T-helper 17 cell (primary cell): Measurements from ENCODE around the gene RIMS4. TPM values are rescaled to one million over a fixed set of nuclear protein-coding genes. Genes with fewer than 3 reads are reported as not detected.
"Not testable (repeated sequence)": the region's sequence is repeated elsewhere in the genome, so short reads cannot be mapped to it uniquely, and the experiment has no call there.

Experiments used
- ATAC-seq: fragments of 150-1000 bp; cut with Tn5 transposase; 2 replicates; pipeline ENCODE4 v1.10.0; 2021; ENCODE audit warnings: mild to moderate bottlenecking, moderate library complexity
- DNase-seq, 3 donors: peaks; one replicate each; pipeline versions ENCODE4 v3.0.0 to v3.0.0-alpha.2; 2020 to 2021
- H3K9me3 ChIP-seq: one replicate; pipeline ENCODE4 v1.7.0; 2013; ENCODE audit warnings: low read length, mild to moderate bottlenecking; ENCODE audit not compliant: control insufficient read depth, poor library complexity, severe bottlenecking
- H3K27ac Mint-ChIP-seq: one replicate; pipeline ENCODE4 v1.8.0; 2022; ENCODE audit warnings: mild to moderate bottlenecking, moderate library complexity, mixed read lengths
- H3K27me3 Mint-ChIP-seq: one replicate; pipeline ENCODE4 v1.8.0; 2022; ENCODE audit warnings: mixed read lengths
- H3K36me3 Mint-ChIP-seq: one replicate; pipeline ENCODE4 v1.8.0; 2022; ENCODE audit warnings: low read depth, mixed read lengths
- H3K4me1 Mint-ChIP-seq: one replicate; pipeline ENCODE4 v1.8.0; 2022; ENCODE audit warnings: mild to moderate bottlenecking, mixed read lengths
- H3K4me3 Mint-ChIP-seq: one replicate; pipeline ENCODE4 v1.8.0; 2022; ENCODE audit warnings: mild to moderate bottlenecking, moderate library complexity, mixed read lengths
- total RNA-seq, 4 donors: library from RNA in 2 of 4; stranded (reverse) in 2 of 4; gene quantifications; one replicate each; pipeline ENCODE4 v1.2.3 and lab custom pipeline; 2022 to 2026

The RIMS4 gene
- total RNA-seq, 2 donors from 2014 or later, result not detected

DNA sequence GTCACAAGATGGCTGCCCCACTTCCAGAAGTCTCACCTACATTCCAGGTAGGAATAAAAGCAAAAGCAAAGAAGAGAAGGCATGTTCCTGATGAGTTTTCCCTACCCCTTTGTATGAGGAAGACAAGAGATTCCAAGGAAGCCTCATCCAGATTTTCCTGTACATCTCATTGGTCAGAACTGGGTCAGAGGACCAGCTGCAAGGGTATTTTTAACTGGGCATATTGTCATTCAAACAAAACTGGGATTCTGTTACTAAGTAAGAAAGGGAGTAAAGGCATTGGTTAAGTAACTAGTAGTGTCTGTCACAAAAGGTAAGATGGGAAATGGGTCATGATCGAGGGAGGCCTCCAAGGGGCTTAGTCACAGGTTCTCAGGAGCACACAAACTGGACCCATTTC is 28.2 kb upstream of the RIMS4 start:
- no peak overlapping the region for H3K27ac Mint-ChIP-seq
- ATAC-seq (no peak), DNase-seq (no peak)
- H3K27me3 Mint-ChIP-seq, result peaks cover 17% of the 10 kb centered on the region
- H3K36me3 Mint-ChIP-seq, result no peaks in the 10 kb centered on the region
- no peaks in the 10 kb centered on the region for H3K4me1 Mint-ChIP-seq
- no peaks in the 10 kb centered on the region for H3K9me3 ChIP-seq
- no peak overlapping the region for H3K4me3 Mint-ChIP-seq

DNA sequence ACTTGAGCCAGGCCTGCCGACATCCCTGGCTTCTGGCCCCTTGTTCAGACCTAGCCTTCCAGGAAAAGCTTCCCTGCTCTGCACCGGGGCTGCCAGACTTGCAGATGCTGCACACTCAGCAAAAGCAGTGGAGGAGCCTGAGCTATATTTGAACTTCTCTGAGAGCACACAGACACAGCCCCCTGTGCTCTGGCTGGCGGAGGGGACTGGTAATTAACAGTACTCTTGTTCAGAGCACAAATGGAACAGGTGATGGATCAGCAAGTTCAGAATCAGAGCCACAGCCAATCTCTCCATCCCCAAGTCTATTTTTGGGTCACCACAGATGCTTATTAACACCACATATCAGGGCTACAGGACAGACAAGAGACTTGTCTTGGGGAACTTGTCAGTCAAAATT is 27.6 kb upstream of the RIMS4 start:
- no peak for DNase-seq
- no peaks in the 10 kb centered on the region for H3K4me1 Mint-ChIP-seq
- H3K27ac Mint-ChIP-seq, result no peak overlapping the region
- H3K4me3 Mint-ChIP-seq, result no peak overlapping the region
- H3K9me3 ChIP-seq, result no peaks in the 10 kb centered on the region
- ATAC-seq, result no peak
- H3K36me3 Mint-ChIP-seq, result no peaks in the 10 kb centered on the region
- peaks cover 11% of the 10 kb centered on the region for H3K27me3 Mint-ChIP-seq

DNA sequence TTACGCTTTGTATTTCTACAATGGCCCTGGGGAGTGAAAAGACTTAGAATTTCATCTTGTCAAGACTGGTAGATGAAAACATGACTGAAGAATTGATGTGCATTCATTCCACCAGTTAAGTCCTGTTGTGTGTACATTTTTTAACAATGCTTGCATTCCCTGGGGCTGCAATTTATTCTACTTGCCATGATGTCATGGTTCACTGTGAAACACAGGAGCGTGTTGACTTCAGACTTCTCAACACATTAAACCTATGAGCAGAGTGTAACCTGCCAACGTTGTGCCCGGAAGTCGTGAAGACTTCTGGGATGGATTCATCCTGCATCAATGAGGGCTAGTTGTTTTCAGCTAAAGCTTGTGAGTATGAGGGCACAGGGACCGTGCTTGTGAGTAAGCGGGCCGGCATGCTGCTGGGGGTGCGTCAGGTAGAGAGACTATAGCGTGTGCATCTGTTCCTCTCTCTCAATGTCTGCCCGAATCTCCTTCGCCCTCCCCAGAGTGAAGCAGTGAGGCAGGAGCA is 26.3 kb upstream of the RIMS4 start:
- H3K27me3 Mint-ChIP-seq, result peaks cover 10% of the 10 kb centered on the region

DNA sequence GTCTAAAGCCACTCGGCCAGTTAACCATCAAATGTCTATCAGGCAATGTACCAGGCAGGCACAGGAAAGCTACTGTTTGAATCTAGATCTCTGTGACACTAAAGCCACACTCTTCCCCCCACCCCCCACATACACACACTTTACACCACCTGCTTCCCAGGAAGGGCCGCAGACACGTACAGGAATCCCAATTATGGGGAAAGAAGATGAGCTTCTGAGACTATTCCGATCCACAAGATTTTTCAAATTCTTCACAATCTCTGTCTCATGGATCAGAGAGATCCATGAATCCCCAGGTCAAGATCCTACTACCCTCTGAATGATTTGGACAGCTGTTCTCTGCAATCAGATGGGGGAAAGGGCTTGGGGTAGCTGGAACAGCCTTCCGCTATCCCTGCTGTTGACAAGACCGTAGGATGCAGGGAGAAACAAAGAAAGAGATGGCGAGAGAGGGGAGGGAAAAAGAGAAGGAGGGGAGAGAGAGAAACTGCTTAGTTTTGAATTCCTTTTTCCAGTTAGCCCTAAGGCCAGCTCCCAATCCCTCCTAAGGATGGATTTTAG is 25.4 kb upstream of the RIMS4 start:
- no peaks in the 10 kb centered on the region for H3K9me3 ChIP-seq
- no peaks in the 10 kb centered on the region for H3K36me3 Mint-ChIP-seq
- H3K4me3 Mint-ChIP-seq, result no peak overlapping the region
- DNase-seq, result no peak
- H3K27ac Mint-ChIP-seq, result no peak overlapping the region
- ATAC-seq, result no peak
- peaks cover 15% of the 10 kb centered on the region for H3K27me3 Mint-ChIP-seq
- H3K4me1 Mint-ChIP-seq, result no peaks in the 10 kb centered on the region

More for the DNA sequence above, 26.3 kb upstream of the RIMS4 start:
- ATAC-seq, result no peak
- H3K36me3 Mint-ChIP-seq, result no peaks in the 10 kb centered on the region
- no peaks in the 10 kb centered on the region for H3K9me3 ChIP-seq
- H3K4me3 Mint-ChIP-seq, result no peak overlapping the region
- H3K4me1 Mint-ChIP-seq, result no peaks in the 10 kb centered on the region
- DNase-seq, result no peak
- no peak overlapping the region for H3K27ac Mint-ChIP-seq

DNA sequence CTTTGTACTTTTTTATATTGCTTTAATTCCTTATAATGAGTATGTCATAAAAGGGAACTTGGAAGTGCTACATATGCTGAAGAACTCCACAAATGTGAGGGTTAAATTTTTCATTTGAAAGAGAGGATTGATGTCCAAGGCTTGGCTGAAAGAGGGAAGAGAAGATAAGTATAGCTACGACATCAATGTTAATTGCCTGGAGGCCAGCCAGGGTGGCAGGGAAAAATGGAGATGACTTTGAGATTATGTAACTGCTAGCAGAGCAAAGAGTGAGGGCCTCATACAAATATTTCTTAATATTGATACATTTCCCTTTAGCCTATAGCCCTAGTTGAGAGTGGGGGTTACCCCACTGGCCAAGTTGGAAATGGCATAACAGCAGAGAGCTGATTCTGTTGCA is 24.8 kb upstream of the RIMS4 start:
- Mint-ChIP-seq H3K27ac (no peak overlapping the region), H3K36me3 (no peaks in the 10 kb centered on the region), H3K27me3 (peaks cover 18% of the 10 kb centered on the region), H3K4me1 (no peaks in the 10 kb centered on the region), H3K4me3 (no peak overlapping the region)
- no peak for ATAC-seq
- DNase-seq, result no peak
- H3K9me3 ChIP-seq, result no peaks in the 10 kb centered on the region

DNA sequence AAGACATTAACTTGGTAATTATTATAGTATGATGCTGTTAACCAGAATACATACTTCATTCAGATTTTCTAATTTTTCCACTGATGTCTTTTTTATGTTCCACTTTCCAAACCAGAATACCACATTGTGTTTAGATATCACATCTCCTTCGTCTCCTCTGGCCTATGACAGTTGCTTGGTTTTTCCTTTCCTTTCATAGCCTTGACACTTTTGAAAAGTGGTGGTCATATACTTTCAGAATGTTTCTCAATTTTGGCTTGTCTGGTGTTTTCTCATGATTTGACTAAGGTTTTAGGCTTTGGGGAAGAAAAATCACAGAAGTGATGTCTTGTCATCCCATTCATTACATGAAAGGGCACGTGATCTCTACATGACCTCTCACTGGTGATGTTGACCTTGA is 24.3 kb upstream of the RIMS4 start:
- H3K27me3 Mint-ChIP-seq, result peaks cover 20% of the 10 kb centered on the region
- no peak overlapping the region for H3K27ac Mint-ChIP-seq
- no peaks in the 10 kb centered on the region for H3K36me3 Mint-ChIP-seq
- ATAC-seq (no peak), DNase-seq (no peak)
- no peaks in the 10 kb centered on the region for H3K9me3 ChIP-seq
- H3K4me3 Mint-ChIP-seq, result no peak overlapping the region
- H3K4me1 Mint-ChIP-seq, result no peaks in the 10 kb centered on the region

DNA sequence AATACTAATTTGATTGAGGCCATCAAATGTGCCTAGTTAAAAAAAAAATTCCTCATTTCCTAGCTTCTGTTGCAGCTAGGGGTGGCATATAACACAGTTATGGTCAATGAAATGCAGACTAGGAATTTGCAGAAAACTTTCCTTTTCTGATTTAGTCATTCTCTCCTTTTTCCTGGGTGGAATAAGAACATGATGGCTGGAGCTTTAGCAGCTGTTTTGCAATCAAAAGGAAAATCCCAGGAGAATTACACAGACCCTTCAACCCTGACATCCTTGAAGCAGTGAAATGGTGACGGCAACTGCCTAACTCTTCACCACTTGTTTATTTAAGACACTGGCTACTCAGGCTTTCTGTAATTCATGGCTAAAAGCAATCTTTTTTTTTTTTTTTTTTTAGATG is 23.1 kb upstream of the RIMS4 start:
- no peaks in the 10 kb centered on the region for H3K9me3 ChIP-seq
- H3K27me3 Mint-ChIP-seq, result peaks cover 31% of the 10 kb centered on the region
- no peak overlapping the region for H3K4me3 Mint-ChIP-seq
- H3K36me3 Mint-ChIP-seq, result no peaks in the 10 kb centered on the region
- H3K4me1 Mint-ChIP-seq, result no peaks in the 10 kb centered on the region
- ATAC-seq, result no peak
- no peak overlapping the region for H3K27ac Mint-ChIP-seq
- DNase-seq, result no peak

DNA sequence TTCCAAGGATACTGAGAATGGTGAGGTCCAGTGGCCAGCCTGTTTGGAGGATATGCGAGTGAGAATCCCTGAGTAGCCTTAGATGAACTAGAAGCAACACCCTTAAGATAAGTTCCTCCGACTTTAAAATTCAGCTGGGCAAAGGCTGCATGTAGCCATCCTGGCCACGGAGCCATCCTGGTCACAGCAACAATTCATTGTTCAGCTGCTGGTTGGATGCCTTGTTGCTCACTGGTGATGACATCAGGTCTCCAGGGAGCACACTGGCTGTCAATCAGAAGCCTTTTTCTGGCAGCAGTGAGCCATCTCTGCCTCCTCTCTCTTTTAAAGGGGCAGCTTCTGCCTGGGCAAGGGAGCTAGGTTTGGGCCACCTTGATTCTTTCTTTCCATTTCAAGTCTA is 22.4 kb upstream of the RIMS4 start:
- H3K4me3 Mint-ChIP-seq, result no peak overlapping the region
- ATAC-seq (no peak), DNase-seq (no peak)
- peaks cover 37% of the 10 kb centered on the region for H3K27me3 Mint-ChIP-seq
- no peaks in the 10 kb centered on the region for H3K4me1 Mint-ChIP-seq
- no peaks in the 10 kb centered on the region for H3K36me3 Mint-ChIP-seq
- no peaks in the 10 kb centered on the region for H3K9me3 ChIP-seq
- H3K27ac Mint-ChIP-seq, result no peak overlapping the region

DNA sequence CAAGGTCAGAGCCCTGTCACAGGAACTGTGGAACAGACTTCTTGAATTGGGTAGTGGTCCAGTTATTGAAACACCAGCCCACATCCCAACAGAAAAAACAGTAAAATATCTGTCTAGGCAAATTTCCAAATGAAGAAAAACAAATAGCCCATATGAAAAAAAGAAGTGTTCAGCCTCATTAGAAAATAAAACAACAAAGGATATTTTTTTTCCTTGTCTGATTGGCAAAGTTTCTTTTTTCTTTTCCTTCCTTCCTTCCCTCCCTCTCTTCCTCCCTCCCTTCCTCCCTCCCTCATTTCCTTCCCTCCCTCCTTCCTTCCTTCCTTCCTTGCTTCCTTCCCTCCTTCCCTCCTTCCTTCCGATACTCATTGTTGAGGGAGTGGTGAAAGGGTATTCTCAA is 20.6 kb upstream of the RIMS4 start:
- ATAC-seq, result no peak
- H3K9me3 ChIP-seq, result no peaks in the 10 kb centered on the region
- Mint-ChIP-seq H3K4me3 (no peak overlapping the region), H3K36me3 (no peaks in the 10 kb centered on the region), H3K27ac (no peak overlapping the region), H3K4me1 (no peaks in the 10 kb centered on the region), H3K27me3 (peaks cover 44% of the 10 kb centered on the region)
- DNase-seq, result no peak

DNA sequence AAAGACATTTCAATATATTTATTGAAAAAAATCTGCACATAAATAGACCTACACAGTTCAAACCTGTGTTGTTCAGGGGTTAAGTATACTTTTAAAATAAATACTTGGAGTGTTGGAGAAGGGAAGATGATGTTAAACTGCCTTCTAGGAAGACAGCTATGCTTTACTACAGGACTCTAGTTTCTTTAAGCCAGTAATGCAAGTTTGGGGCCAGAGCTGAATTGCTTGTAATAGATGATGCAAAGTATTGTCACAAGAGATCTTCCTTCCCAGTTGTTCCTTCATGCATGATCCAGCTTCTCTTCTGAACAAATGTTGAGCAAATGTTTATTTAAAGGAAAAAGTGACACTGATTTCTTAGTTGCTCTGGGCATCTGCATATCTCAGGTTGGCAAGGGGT is 20.2 kb upstream of the RIMS4 start:
- no peaks in the 10 kb centered on the region for H3K4me1 Mint-ChIP-seq
- H3K27me3 Mint-ChIP-seq, result peaks cover 44% of the 10 kb centered on the region
- no peak overlapping the region for H3K27ac Mint-ChIP-seq
- no peak for ATAC-seq
- no peak overlapping the region for H3K4me3 Mint-ChIP-seq
- H3K36me3 Mint-ChIP-seq, result no peaks in the 10 kb centered on the region
- no peaks in the 10 kb centered on the region for H3K9me3 ChIP-seq
- no peak for DNase-seq

DNA sequence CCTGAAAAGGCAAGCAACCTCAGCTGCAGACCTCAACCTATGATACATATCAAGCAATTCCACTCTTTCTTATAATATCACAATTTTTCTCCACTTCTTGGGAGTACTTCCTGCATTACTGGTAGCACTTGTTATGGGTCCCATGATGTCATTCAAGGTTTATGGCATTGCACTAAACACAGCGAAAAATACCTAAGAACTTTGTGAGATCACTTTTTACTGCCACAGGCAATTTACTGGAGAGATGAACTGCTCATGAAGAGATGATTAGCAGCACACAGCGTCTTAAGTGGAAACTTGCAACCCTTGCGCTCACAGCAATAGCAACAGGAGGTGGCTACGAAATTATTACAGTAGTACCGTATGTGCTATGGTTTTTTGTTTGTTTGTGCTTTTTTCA is 19.3 kb upstream of the RIMS4 start:
- Mint-ChIP-seq H3K27me3 (peaks cover 44% of the 10 kb centered on the region), H3K36me3 (no peaks in the 10 kb centered on the region), H3K4me1 (no peaks in the 10 kb centered on the region), H3K4me3 (no peak overlapping the region), H3K27ac (no peak overlapping the region)
- no peaks in the 10 kb centered on the region for H3K9me3 ChIP-seq
- DNase-seq (no peak), ATAC-seq (no peak)

DNA sequence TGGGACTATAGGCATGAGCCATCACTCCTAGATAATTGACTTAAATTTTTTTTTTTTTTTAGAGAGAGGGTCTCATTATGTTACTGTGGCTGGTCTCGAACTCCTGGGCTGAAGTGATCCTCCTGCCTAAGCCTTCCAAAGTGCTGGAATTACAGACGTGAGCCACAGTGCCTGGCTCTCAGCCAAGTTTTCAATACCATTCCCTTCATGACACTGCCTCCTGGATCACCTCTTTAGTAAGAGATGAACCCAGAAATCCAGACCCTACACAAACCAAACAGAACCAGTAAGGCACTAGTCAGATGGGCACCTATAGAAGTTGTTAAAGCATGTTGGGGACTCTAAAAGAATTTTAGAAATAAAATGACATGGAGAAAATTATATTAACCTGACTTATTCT is 18.3 kb upstream of the RIMS4 start:
- Mint-ChIP-seq H3K4me1 (no peaks in the 10 kb centered on the region), H3K27ac (no peak overlapping the region), H3K4me3 (no peak overlapping the region), H3K27me3 (peaks cover 44% of the 10 kb centered on the region), H3K36me3 (no peaks in the 10 kb centered on the region)
- no peaks in the 10 kb centered on the region for H3K9me3 ChIP-seq
- ATAC-seq (no peak), DNase-seq (no peak)

DNA sequence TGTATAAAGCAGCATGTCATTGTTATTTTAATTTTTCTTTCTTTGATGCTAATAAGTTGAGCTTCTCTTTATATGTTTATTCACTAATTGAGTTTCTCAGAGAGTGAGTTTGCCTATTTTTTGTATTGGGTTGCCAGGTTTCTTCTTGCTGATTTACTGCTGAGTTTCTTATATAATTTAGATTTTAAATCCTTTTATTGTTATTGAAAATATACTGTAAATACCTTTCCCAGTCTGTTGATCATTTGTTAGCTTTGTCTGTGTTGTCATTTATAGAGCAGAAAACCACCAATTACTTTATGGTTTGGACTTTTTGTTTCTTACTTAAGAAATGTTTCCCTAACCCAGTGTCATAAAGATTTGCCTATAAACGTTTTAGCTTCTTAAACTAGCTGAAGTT is 17.1 kb upstream of the RIMS4 start:
- no peak overlapping the region for H3K4me3 Mint-ChIP-seq
- H3K36me3 Mint-ChIP-seq, result no peaks in the 10 kb centered on the region
- H3K27ac Mint-ChIP-seq, result no peak overlapping the region
- H3K4me1 Mint-ChIP-seq, result no peaks in the 10 kb centered on the region
- ATAC-seq, result no peak
- no peaks in the 10 kb centered on the region for H3K9me3 ChIP-seq
- DNase-seq, result no peak
- H3K27me3 Mint-ChIP-seq, result peaks cover 45% of the 10 kb centered on the region

DNA sequence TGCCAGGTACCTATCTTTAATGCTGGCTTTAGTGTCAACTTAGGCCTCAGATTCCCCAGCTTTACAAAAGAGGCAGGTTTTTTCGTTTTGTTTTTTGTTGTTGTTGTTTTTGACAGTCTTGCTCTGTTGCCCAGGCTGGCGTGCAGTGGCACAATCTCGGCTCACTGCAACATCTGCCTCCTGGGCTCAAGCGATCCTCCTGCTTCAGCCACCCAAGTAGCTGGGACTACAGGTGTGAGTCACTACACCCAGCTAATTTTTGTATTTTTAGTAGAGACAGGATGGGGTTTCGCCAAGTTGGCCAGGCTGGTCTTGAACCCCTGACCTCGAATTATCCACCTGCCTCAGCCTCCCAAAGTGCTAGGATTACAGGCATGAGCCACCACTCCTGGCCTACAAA is 11.2 kb upstream of the RIMS4 start:
- H3K4me3 Mint-ChIP-seq, result not testable (repeated sequence)

More for the DNA sequence above, 11.2 kb upstream of the RIMS4 start:
- H3K36me3 Mint-ChIP-seq, ATAC-seq, H3K4me1 Mint-ChIP-seq, DNase-seq, H3K27ac Mint-ChIP-seq, H3K9me3 ChIP-seq: not testable (repeated sequence)
- peaks cover 11% of the 10 kb centered on the region for H3K27me3 Mint-ChIP-seq
